Measurements from ENCODE around the gene CCDC137. TPM values are rescaled to one million over a fixed set of nuclear protein-coding genes. Genes with fewer than 3 reads are reported as not detected.
"Not testable (repeated sequence)": the region's sequence is repeated elsewhere in the genome, so short reads cannot be mapped to it uniquely, and the experiment has no call there.

Gene CCDC137
- total and polyA plus RNA-seq, 2 experiments from 2014 or later: 11.7 to 22.8 TPM

GRCh38 chr17:81672954-81673353 is 6.4 kb downstream of the CCDC137 start:
- no peaks in the 10 kb centered on the region for H3K4me1 ChIP-seq (ENCODE audit: insufficient read depth)
- DNase-seq: no peak
- H3K9me3 ChIP-seq (ENCODE audit: low read depth): no peaks in the 10 kb centered on the region
- no peak overlapping the region for H3K9ac ChIP-seq
- no peaks in the 10 kb centered on the region for H4K20me1 ChIP-seq (ENCODE audit: insufficient read depth)
- H3K27me3 ChIP-seq (replicated peaks; ENCODE audit: insufficient read depth): no peaks in the 10 kb centered on the region
- H3F3A ChIP-seq (ENCODE audit: insufficient read depth): 0 out of 2 replicates have a peak, but pooled peaks cover 9% of the 10 kb centered on the region
- no peaks in the 10 kb centered on the region; the same call in 1 of the 2 replicates for H3K36me3 ChIP-seq (ENCODE audit: low read depth)
- peaks cover 48% of the 10 kb centered on the region for H3K79me2 ChIP-seq (ENCODE audit: insufficient read depth)
- no peaks in the 10 kb centered on the region for H3K9me2 ChIP-seq (ENCODE audit: insufficient read depth)
- no peak overlapping the region for H3K4me2 ChIP-seq (ENCODE audit: unreplicated experiment)
- H3K27ac ChIP-seq: no peak overlapping the region
- no peak overlapping the region for H2AFZ ChIP-seq
- in situ Hi-C loops (cut with MboI): no loop called here
- 87 to 93% methylated on average over 16 of the region's 16 CpGs for WGBS, 2 experiments (ENCODE audit: low coverage in 1 of 2, low lambda C conversion rate in 2 of 2, missing lambda C conversion rate in 2 of 2)
- TF ChIP-seq EZH2phosphoT487 (IDR thresholded peaks at IDR 0.05; ENCODE audit: insufficient read depth, low read depth) (no peak), EZH2 (IDR thresholded peaks at IDR 0.05; ENCODE audit: insufficient read depth, poor library complexity, severe bottlenecking) (no peak)
- H3K4me3 ChIP-seq: no peak overlapping the region

GRCh38 chr17:81673561-81674258 is 7.2 kb downstream of the CCDC137 start:
- H3K4me2 ChIP-seq (ENCODE audit: unreplicated experiment): no peak overlapping the region
- WGBS, 2 experiments (ENCODE audit: low coverage in 1 of 2, low lambda C conversion rate in 2 of 2, missing lambda C conversion rate in 2 of 2): 75 to 79% methylated on average over 18 of the region's 18 CpGs
- H4K20me1 ChIP-seq (ENCODE audit: insufficient read depth): no peaks in the 10 kb centered on the region
- H3K36me3 ChIP-seq (ENCODE audit: low read depth): no peaks in the 10 kb centered on the region; the same call in 1 of the 2 replicates
- TF ChIP-seq EZH2phosphoT487 (IDR thresholded peaks at IDR 0.05; ENCODE audit: insufficient read depth, low read depth): no peak
- no peak for TF ChIP-seq EZH2 (IDR thresholded peaks at IDR 0.05; ENCODE audit: insufficient read depth, poor library complexity, severe bottlenecking)
- H3K27me3 ChIP-seq (replicated peaks; ENCODE audit: insufficient read depth): no peaks in the 10 kb centered on the region
- H3K4me3 ChIP-seq: no peak overlapping the region
- no peaks in the 10 kb centered on the region for H3K9me3 ChIP-seq (ENCODE audit: low read depth)
- no peak overlapping the region for H3K9ac ChIP-seq
- DNase-seq: no peak
- H3K79me2 ChIP-seq (ENCODE audit: insufficient read depth): peaks cover 47% of the 10 kb centered on the region
- in situ Hi-C loops (cut with MboI): no loop called here
- no peak overlapping the region for H3K27ac ChIP-seq
- H2AFZ ChIP-seq: no peak overlapping the region
- 0 out of 2 replicates have a peak, but pooled peaks cover 9% of the 10 kb centered on the region for H3F3A ChIP-seq (ENCODE audit: insufficient read depth)
- H3K9me2 ChIP-seq (ENCODE audit: insufficient read depth): no peaks in the 10 kb centered on the region
- no peaks in the 10 kb centered on the region for H3K4me1 ChIP-seq (ENCODE audit: insufficient read depth)

- H3F3A ChIP-seq (ENCODE audit: insufficient read depth); H2AFZ ChIP-seq; H3K9me3 ChIP-seq (ENCODE audit: low read depth); H3K27ac ChIP-seq; H3K27me3 ChIP-seq (replicated peaks; ENCODE audit: insufficient read depth); H4K20me1 ChIP-seq (ENCODE audit: insufficient read depth); H3K4me3 ChIP-seq; H3K9ac ChIP-seq; H3K4me1 ChIP-seq (ENCODE audit: insufficient read depth); in situ Hi-C loops (cut with MboI); H3K9me2 ChIP-seq (ENCODE audit: insufficient read depth); H3K4me2 ChIP-seq (ENCODE audit: unreplicated experiment); H3K36me3 ChIP-seq (ENCODE audit: low read depth): not testable (repeated sequence)
- 33 to 39% methylated on average over 18 of the region's 18 CpGs for WGBS, 2 experiments (ENCODE audit: low coverage in 1 of 2, low lambda C conversion rate in 2 of 2, missing lambda C conversion rate in 2 of 2)
- peaks cover 50% of the 10 kb centered on the region for H3K79me2 ChIP-seq (ENCODE audit: insufficient read depth)
- DNase-seq: peak; percentile 53
These were observed 9.1 kb downstream of the CCDC137 start for GRCh38 chr17:81675515-81676221.

- no peak overlapping the region for H3K4me2 ChIP-seq (ENCODE audit: unreplicated experiment)
- no peaks in the 10 kb centered on the region for H4K20me1 ChIP-seq (ENCODE audit: insufficient read depth)
- H3K36me3 ChIP-seq (ENCODE audit: low read depth): no peaks in the 10 kb centered on the region; the same call in 1 of the 2 replicates
- no peak overlapping the region for H3K27ac ChIP-seq
- H3K79me2 ChIP-seq (ENCODE audit: insufficient read depth): peaks cover 57% of the 10 kb centered on the region
- no peak overlapping the region for H3K4me3 ChIP-seq
- no peak overlapping the region for H2AFZ ChIP-seq
- H3K9me3 ChIP-seq (ENCODE audit: low read depth): no peaks in the 10 kb centered on the region
- TF ChIP-seq EZH2phosphoT487 (IDR thresholded peaks at IDR 0.05; ENCODE audit: insufficient read depth, low read depth) (no peak), EZH2 (IDR thresholded peaks at IDR 0.05; ENCODE audit: insufficient read depth, poor library complexity, severe bottlenecking) (no peak)
- WGBS, 2 experiments (ENCODE audit: low coverage in 1 of 2, low lambda C conversion rate in 2 of 2, missing lambda C conversion rate in 2 of 2): 90 to 91% methylated on average over 15 to 16 of the region's 17 CpGs
- H3K4me1 ChIP-seq (ENCODE audit: insufficient read depth): 0 out of 2 replicates have a peak, but pooled peaks cover under 1% of the 10 kb centered on the region
- no peaks in the 10 kb centered on the region for H3K9me2 ChIP-seq (ENCODE audit: insufficient read depth)
- in situ Hi-C loops (cut with MboI): no loop called here
- H3K9ac ChIP-seq: no peak overlapping the region
- no peak for DNase-seq
- no peaks in the 10 kb centered on the region for H3K27me3 ChIP-seq (replicated peaks; ENCODE audit: insufficient read depth)
- H3F3A ChIP-seq (ENCODE audit: insufficient read depth): 0 out of 2 replicates have a peak, but pooled peaks cover 9% of the 10 kb centered on the region
These were observed 10.4 kb downstream of the CCDC137 start for GRCh38 chr17:81676906-81677305.
